Measurements from ENCODE around the gene NME2. TPM values are rescaled to one million over a fixed set of nuclear protein-coding genes. Genes with fewer than 3 reads are reported as not detected.
"Not testable (repeated sequence)": the region's sequence is repeated elsewhere in the genome, so short reads cannot be mapped to it uniquely, and the experiment has no call there.

NME2 gene
- 262 TPM for total RNA-seq

DNA sequence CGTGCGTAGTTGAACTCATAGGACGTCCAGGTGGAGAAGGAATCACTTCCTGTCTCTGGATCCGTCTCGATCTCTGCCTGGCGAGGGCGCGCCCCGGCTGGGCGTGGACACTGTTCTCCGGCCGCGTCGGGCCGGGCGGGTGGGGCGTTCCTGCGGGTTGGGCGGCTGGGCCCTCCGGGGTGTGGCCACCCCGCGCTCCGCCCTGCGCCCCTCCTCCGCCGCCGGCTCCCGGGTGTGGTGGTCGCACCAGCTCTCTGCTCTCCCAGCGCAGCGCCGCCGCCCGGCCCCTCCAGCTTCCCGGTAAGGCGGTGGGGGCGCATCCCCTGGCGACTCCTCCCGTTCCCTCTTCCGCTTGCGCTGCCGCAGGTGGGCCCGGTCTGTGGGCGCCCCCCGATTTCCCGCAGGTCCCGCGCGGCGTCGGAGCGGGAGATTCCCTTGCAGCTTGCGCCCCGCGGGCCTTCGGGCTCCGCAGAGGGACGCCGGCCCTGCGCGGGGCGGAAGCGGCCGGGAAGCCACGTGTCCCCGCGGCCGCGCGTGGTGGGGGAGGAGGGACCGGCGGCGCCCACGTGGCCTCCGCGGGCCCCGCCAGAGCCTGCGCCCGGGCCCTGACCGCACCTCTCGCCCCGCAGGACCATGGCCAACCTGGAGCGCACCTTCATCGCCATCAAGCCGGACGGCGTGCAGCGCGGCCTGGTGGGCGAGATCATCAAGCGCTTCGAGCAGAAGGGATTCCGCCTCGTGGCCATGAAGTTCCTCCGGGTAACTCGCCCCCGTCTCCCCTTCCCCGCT is at the start of gene NME2:
Gene NME2 (plus strand): TSS at position 214 of the 789 bp plus-strand sequence. CDS start 420 bp downstream, at position 634.
- DNase-seq (ENCODE audit: low spot score): peak; percentile 88

GRCh38 chr17:51118330-51119195 is 47.6 kb upstream of the NME2 start:
- peak; percentile 36 for DNase-seq (ENCODE audit: low spot score)

- DNase-seq (ENCODE audit: low spot score): peak; percentile 31
Observed at GRCh38 chr17:51119415-51120356, 46.5 kb upstream of the NME2 start.

DNA sequence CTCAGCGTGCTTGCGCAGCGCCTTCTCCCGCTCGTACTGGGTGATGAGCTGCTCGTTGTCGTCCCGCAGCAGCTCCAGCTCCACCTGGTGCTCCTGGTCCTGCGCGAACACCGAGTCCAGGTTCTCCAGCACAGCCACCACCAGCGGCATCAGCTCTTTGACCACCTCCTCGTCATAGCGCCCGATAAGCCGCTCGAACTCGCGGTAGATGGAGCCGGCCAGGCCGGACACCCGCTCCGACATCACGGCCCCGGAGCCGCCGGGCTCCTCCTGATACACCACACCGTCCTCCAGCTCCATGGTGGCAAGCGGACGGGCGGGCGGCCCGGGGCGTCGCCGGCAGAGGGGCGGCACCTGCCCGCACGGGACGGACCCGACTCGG is 45.9 kb upstream of the NME2 start:
- no peak for DNase-seq (ENCODE audit: low spot score)

DNA sequence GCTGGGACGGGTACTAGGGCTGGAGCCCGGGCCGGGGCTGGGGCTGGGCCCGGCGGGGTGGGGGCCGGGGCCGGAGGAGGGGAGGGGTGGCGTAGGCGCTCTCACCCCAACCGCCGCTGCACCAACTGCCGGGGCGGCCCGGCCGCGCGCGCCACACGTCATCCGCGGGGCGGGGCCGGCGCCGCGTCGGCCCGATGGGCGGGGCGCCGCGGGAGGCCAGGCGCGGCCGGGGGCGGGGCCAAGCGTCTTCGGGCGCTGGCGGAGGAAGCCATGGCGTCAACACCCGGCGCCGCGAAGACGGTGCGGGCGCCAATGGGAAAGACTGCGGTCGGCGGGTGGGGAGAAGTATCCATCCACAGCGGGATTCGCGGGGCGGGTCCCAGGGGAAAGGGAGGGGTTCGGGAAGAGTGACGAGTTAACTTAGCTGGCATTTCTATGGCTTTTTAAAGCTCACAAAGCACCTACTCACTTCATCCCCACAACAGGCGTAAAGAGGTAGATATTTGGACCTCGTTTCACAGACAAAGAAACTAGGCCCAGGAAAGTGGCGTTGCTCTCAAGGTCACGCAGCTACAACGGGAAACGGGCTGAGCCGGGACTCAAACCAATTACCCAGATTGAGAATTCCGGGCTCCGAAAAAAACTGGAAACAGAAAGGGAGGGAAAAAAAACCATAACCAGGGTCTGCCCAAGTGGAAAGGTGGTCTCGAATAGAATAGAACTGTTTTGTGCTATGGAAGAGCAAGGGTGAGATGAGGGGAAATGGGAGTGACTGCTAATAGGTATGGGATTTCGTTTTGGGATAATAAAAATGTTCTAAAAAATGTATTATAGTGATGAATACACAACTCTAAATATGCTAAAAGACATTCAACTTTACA is 45.2 kb upstream of the NME2 start, which contains the start of gene SPAG9:
Gene SPAG9 (minus strand): TSS at position 130 of the 881 bp plus-strand sequence. CDS start 212 bp downstream, outside the sequence.
- DNase-seq (ENCODE audit: low spot score): peak; percentile 94

DNA sequence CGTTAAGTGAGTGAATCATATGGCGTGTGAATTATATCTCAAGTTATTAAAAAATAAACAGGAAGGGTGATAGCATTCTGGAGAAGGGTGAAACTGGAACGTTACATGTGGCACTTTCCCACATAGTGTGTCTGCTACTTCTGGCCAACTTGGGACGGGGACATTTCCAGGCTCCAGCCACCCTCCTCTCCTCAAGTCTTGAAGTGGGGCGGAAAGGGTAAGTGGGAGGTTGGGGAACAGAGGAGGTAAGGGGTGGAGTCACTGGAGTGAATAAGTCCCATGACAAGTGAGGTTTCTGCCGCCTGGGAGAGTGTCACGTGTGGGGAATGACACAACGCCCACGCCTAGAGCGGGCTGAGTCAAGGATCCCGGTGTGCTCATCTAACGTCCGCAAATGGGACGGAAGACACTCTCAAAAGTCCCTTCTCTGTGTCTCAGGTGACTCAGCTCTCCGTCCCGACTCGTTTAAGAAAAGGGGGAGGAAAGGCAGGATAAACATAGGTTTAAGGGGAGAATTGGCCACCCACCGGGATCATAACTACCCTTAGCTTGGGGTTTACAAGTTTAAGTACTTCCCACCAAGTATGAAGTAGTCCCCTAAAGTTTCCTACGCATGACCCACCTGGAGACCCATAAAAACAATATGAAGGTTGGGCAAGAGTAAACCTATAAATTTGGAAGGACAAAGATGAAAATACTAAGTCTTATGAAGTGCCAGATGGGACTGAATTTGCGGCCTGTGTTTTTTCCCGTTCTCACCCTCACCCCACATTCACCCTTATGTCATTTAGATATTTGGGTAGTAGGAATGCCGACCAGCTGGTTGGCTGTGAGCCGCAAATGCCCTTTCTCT is 44.4 kb upstream of the NME2 start:
- peak; percentile 94 for DNase-seq (ENCODE audit: low spot score)

GRCh38 chr17:51122473-51123115 is 43.6 kb upstream of the NME2 start:
- not testable (repeated sequence) for DNase-seq (ENCODE audit: low spot score)

- no peak for DNase-seq (ENCODE audit: low spot score)
Observed at GRCh38 chr17:51124640-51125503, 41.3 kb upstream of the NME2 start.

GRCh38 chr17:51128076-51128475 is 38.1 kb upstream of the NME2 start:
- DNase-seq (ENCODE audit: low spot score): no peak

GRCh38 chr17:51132964-51133319 is 33.3 kb upstream of the NME2 start:
- DNase-seq (ENCODE audit: low spot score): no peak

DNA sequence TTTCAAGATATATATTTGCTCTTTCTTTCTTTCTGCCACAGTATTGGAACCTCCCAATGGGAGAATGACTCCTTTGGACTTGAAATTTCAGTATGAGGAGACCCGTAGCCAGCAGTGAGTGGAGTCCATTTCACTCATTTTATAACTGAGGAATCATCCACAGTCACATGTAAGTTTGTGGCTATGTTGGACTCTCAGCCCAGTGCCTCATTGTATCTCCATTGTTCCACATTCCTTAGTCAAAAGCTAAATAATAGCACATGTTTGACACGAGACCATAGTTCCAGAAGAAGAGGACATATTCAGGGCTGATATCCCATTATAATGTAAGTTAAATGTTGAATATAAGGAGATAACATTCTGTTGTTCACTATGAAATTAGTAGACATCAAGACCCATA is 32.8 kb upstream of the NME2 start:
- no peak for DNase-seq (ENCODE audit: low spot score)

DNA sequence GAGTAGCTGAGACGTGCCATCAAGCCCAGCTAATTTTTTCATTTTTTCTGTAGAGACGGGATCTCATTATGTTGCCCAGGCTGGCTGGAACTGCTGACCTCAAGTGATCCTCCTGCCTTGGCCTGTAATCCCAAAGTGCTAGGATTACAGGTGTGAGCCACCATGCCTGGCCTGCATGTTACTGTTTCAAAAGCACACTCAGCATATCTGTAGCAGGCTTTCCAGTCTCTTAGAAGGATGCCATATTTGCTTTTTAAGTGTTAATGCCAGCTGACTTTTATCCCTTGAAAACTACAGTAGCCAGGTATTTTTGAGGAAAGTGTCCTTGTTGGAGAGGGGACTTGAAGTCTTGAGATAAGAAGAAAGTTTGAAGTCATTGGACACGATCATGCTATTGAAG is 30.3 kb upstream of the NME2 start:
- no peak for DNase-seq (ENCODE audit: low spot score)

DNA sequence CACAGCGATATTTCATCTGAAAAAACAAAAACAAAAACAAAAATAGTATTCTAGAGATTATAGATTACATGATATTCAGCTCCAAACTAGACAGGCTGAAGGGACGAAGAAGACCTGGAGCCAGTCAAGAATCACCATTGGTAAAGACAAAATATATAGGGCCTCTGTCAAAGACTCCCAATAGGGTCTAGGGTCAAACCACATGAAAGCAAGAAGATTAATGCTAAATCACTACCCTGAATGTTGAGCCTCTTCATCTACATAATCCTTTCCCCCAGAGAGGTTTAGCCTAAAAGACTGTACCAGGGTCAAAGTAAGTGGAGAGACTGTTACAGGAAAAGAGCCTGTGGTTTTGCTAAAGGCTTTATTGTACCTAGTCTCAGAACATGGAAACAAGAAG is 23.6 kb upstream of the NME2 start:
- no peak for DNase-seq (ENCODE audit: low spot score)

DNA sequence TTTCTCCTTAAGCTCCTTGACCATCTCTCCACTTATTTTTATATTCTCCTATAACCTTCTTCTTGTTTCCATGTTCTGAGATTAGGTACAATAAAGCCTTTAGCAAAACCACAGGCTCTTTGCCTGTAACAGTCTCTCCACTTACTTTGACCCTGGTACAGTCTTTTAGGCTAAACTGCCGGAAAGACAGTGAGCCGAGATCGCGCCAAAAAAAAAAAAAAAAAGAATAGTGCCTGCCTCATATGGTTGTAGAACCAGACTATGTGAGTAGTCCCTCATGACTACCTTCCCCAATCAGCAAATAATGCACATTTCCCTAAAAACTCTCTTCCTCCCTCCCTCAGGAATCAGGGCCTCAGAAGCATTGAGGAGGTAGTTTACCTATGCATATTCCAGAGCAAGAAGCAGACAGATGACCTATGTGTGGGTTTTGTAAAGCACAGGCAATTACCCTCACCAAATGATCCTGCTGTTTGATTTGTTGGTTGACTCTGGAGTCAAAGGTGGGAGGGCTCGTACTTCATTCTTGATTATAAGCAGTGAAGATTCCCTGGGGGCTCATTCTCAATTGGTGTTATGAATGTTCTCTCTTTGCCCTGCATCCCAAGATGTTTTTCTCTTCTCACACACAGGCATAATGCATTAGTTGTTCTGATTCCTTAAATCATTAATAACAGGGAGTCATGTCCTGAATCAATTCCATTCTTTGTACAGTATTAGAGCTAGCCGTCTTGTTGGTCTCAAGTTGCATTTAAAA is 21.8 kb upstream of the NME2 start:
- no peak for DNase-seq (ENCODE audit: low spot score)

- no peak for DNase-seq (ENCODE audit: low spot score)
Observed at GRCh38 chr17:51147650-51148049, 18.6 kb upstream of the NME2 start.

DNA sequence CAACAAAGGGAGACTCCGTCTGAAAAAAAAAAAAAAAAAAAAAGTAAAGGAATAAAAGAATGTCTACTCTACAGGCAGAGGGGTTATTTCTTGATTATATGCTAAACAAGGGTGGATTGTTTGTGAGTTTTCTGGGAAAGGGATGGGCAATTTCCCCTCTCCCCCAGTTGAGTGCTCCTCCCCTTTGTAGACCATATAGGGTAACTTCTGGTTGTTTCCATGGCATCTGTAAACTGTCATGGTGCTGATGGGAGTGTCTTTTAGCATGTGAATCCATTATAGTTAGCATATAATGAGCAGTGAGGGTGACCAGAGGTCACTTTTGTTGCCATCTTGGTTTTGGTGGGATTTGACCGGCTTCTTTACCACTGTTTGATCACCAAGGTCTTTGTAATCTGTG is 17.0 kb upstream of the NME2 start:
- no peak for DNase-seq (ENCODE audit: low spot score)

DNA sequence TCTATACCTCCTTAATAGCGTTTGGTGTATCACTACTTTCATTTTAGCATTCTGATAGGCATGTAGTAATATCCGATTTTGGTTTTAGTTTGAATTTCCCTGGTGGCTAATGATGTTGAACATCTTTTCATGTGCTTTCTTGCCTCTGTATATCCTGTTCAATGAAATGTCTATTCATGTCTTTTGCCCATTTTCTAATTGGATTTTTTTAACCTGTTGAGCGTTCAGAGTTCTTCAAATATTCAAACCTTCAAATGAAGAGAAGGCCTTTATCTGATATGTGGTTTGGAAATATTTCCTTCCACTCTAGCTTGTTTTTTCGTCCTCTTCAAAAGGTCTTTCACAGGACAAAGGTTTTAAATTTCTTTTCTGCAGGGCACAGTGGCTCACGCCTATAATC is 15.3 kb upstream of the NME2 start:
- DNase-seq (ENCODE audit: low spot score): no peak
